ELR (cell line): ENCODE measurements around the gene GON7.

Experiments used
- DNase-seq: peaks from one replicate; pipeline ENCODE4 v3.0.0-alpha.2; 2015; ENCODE audit warnings: low read depth

The GON7 gene

GRCh38 chr14:93156693-93157369 is 50.0 kb downstream of the GON7 start:
- DNase-seq: no peak

DNA sequence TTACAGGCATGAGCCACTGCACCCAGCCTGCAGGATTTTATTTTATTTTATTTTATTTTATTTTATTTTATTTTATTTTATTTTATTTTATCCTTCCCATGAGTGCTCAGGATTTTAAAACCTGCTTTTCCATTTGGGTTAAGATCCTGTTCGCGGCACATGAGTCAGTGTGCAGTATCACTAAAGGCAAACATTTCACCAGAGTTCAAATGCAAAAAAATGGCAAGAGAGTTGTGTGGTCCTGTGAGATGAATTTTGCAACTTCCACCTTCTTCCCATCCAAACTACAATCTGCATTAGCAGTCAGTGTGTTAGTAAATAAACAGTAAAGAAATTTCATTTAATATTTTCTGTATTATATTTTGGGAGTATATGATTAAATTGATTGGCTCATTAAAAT is 51.2 kb downstream of the GON7 start:
- no peak for DNase-seq

GRCh38 chr14:93153121-93153520 is 53.7 kb downstream of the GON7 start:
- no peak for DNase-seq
